Small intestine (tissue), 7 donors: ENCODE measurements around the gene HTR3B. TPM values are rescaled to one million over a fixed set of nuclear protein-coding genes. Genes with fewer than 3 reads are reported as not detected.
"Not testable (repeated sequence)": the region's sequence is repeated elsewhere in the genome, so short reads cannot be mapped to it uniquely, and the experiment has no call there.

ENCODE experiments used
- DNase-seq, 2 donors: peaks; one replicate each; pipeline versions ENCODE4 v3.0.0 to v3.0.0-alpha.2; 2013
- FAIRE-seq: peaks from 2 replicates; lab custom pipeline; 2012; peaks lifted over from hg19 to GRCh38; lab: Jason Lieb, UNC
- H3K27ac ChIP-seq, 3 donors: one replicate each; pipeline ENCODE4 v1.5.1; 2013; ENCODE audit warnings: low read length in 2 of 3, mild to moderate bottlenecking in 2 of 3, control low read depth in 1 of 3, inconsistent platforms in 1 of 3, low read depth in 1 of 3, moderate library complexity in 1 of 3
- H3K27me3 ChIP-seq, 3 donors: one replicate each; pipeline ENCODE4 v1.6.1; 2013; ENCODE audit warnings: low read length in 3 of 3, inconsistent platforms in 1 of 3; ENCODE audit not compliant: control insufficient read depth in 3 of 3, insufficient read depth in 3 of 3
- H3K36me3 ChIP-seq, 3 donors: one replicate each; pipeline ENCODE4 v1.6.1; 2013; ENCODE audit warnings: low read length in 3 of 3, inconsistent platforms in 1 of 3, low read depth in 1 of 3, mild to moderate bottlenecking in 1 of 3, moderate library complexity in 1 of 3; ENCODE audit not compliant: control insufficient read depth in 3 of 3, insufficient read depth in 2 of 3
- H3K4me1 ChIP-seq, 3 donors: one replicate each; pipeline ENCODE4 v1.6.1; 2013; ENCODE audit warnings: low read length in 2 of 3, inconsistent platforms in 1 of 3, low read depth in 1 of 3, mild to moderate bottlenecking in 1 of 3, moderate library complexity in 1 of 3; ENCODE audit not compliant: control insufficient read depth in 3 of 3, insufficient read depth in 2 of 3
- H3K4me3 ChIP-seq, 3 donors: one replicate each; pipeline ENCODE4 v1.5.1; 2013; ENCODE audit warnings: low read length in 3 of 3, control low read depth in 1 of 3, inconsistent platforms in 1 of 3, low read depth in 1 of 3, mild to moderate bottlenecking in 1 of 3, moderate library complexity in 1 of 3
- H3K9me3 ChIP-seq, 2 donors: one replicate each; pipeline ENCODE4 v1.6.1; 2013; ENCODE audit warnings: low read depth in 1 of 2, low read length in 1 of 2; ENCODE audit not compliant: control insufficient read depth in 2 of 2, insufficient read depth in 1 of 2
- WGBS, 3 donors: extraction: QIAGEN DNeasy Blood & Tissue Kit; methylation state at CpG; one replicate each; pipeline ENCODE4 v1.1.7; 2013; 5-methylcytosine and 5-hydroxymethylcytosine counted together
- polyA plus RNA-seq, 4 donors: library from polyadenylated mRNA; stranded (reverse) in 3 of 4; unstranded in 1 of 4; fragments of 200-250 nt in 3 of 4; fragments of 120-200 nt in 1 of 4; gene quantifications; one replicate each; pipeline versions ENCODE4 v1.2.1 to v1.2.3, GENCODE V29; 2013
- donor health status: healthy with polysubstance abuse.
- donor health status: control.
- donor health status: control.
- donor health status: Bipolar disorder and iron deficiency.
- donor health status: healthy.

HTR3B gene
- polyA plus RNA-seq, 4 donors, result 0.39 TPM; not detected in 3

DNA sequence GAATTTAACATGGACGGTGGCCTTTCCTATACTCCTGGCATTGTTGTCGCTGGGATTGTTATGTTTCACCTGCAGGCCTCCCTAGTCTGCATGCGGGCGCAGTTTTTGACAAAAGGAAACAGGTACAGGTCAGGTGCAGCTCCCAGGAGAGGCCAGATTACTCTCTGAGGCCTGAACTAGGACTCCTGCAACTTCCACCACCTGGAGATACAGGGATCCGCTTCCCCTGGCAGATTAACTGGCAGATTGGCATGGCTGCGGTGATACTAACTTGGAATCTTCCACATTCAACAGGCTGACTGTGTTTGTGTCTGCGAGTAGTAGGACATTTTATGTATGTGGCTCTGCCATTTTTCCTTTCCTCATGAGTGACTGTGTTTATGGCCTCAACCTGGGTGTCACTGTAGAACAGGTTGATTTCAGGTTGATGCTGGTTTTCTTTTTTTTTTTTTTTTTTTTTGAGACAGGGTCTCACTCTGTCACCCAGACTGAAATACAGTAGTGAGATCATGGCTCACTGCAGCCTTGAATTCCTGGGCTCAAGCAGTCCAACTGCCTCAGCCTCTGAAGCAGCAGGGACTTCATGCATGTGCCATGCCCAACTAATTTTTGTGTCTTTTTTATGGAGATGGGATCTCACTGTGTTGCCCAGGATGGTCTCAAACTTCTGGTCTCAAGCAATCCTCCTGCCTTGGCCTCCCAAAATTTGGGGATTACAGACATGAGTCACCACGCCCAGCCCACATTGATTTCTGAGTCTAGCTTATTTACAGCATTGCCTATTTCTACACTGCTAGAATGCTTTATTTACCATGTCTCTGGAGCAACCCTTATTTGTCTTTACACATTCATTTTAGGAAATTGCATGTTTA is 27.6 kb upstream of the HTR3B start:
- DNase-seq, result no peak
- FAIRE-seq, result no peak
- Histone ChIP-seq H3K36me3 (no peaks in the 10 kb centered on the region), H3K4me3 (no peak overlapping the region), H3K27ac (no peak overlapping the region), H3K4me1 (peaks cover 0 to 10% (median 0%) of the 10 kb centered on the region in 3 donors), H3K27me3 (no peaks in the 10 kb centered on the region), H3K9me3 (peaks cover 0 to 8% of the 10 kb centered on the region in 2 donors)
- WGBS, 3 donors, result 93 to 98% (median 98%) methylated on average over 8 of the region's 8 CpGs

DNA sequence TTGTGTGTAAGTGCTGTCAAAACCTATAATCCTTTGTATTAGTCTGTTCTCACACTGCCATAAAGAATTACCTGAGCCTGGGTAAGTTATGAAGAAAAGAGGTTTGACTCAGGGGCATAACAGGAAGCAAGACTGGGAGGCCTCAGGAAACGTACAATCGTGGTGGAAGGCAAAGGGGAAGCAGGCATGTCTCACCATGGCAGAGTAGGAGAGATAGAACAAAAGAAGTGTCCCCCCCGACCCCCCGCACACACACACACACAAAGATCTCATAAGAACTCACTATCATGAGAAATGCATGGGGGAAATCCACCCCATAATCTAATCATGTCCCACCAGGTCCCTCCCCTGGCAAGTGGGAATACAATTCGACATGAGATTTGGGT is 26.9 kb upstream of the HTR3B start:
- FAIRE-seq (no peak), DNase-seq (no peak)
- H3K4me3 ChIP-seq, result no peak overlapping the region
- H3K9me3 ChIP-seq, result peaks cover 0 to 8% of the 10 kb centered on the region in 2 donors
- peaks cover 0 to 10% (median 0%) of the 10 kb centered on the region in 3 donors for H3K4me1 ChIP-seq
- no peaks in the 10 kb centered on the region for H3K27me3 ChIP-seq
- H3K27ac ChIP-seq, result no peak overlapping the region
- H3K36me3 ChIP-seq, result no peaks in the 10 kb centered on the region
- 63 to 90% (median 75%) methylated on average over 5 of the region's 5 CpGs for WGBS, 3 donors

DNA sequence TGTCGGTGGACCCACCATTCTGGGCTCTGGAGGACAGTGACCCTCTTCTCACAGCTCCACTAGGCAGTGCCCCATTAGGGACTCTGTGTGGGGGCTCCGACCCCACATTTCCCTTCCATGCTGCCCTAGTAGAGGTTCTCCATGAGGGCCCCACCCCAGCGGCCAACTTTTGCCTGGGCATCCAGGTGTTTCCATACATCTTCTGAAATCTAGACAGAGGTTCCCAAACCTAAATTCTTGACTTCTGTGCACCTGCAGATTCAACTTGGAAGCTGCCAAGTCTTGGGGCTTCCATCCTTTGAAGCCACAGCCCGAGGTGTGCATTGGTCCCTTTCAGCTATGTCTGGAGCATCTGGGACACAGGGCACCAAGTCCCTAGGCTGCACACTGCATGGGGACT is 25.1 kb upstream of the HTR3B start:
- H3K27ac ChIP-seq, H3K4me3 ChIP-seq, H3K4me1 ChIP-seq, H3K27me3 ChIP-seq, H3K36me3 ChIP-seq, H3K9me3 ChIP-seq, DNase-seq, FAIRE-seq: not testable (repeated sequence)
- WGBS, 3 donors, result 94 to 97% (median 95%) methylated on average over 4 of the region's 4 CpGs

DNA sequence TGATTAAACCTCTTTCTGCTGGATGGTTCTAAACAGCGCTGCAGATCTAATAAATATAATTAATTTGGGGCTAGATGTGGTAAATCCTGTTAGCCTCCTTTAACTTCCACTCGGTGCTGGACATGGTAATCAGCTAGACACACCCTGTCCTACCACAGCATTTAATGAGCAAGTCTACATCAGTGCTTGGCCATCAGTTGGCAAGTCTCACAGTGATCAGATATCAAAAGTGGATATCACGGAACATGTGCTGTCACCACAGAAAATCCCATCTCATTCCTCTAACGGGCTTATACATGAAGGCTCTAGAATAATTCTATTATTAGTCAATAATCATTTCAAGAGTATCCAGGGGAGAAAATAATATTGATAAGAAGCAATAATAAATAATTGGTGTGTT is 23.6 kb upstream of the HTR3B start:
- FAIRE-seq, result no peak
- Histone ChIP-seq H3K4me1 (no peaks in the 10 kb centered on the region), H3K27ac (no peak overlapping the region), H3K9me3 (peaks cover 0 to 8% of the 10 kb centered on the region in 2 donors), H3K36me3 (no peaks in the 10 kb centered on the region), H3K27me3 (no peaks in the 10 kb centered on the region), H3K4me3 (no peak overlapping the region)
- no peak for DNase-seq
- WGBS, 3 donors, result 76 to 84% (median 77%) methylated on average over 4 of the region's 4 CpGs

DNA sequence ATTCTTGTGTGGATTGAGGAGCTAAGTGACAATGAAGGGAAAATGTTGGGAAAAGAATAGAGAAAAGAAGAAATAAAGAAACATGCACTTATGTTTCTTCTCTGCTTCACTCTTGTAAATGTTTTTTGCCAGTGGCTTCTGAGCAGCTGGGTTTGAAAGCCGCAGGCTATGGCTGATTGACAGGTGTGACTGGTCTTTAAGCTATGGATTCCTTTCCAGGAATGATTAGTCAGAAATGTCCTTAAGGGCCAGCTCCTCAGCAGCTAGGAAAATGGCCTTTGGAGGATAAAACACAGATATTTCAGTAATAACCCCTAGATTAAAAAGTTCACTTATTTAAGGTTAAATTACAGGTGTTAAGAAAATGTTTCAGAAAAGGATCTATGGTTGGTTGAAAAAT is 22.7 kb upstream of the HTR3B start:
- Histone ChIP-seq H3K27ac (no peak overlapping the region), H3K4me1 (no peaks in the 10 kb centered on the region)
- no peak for FAIRE-seq

DNA sequence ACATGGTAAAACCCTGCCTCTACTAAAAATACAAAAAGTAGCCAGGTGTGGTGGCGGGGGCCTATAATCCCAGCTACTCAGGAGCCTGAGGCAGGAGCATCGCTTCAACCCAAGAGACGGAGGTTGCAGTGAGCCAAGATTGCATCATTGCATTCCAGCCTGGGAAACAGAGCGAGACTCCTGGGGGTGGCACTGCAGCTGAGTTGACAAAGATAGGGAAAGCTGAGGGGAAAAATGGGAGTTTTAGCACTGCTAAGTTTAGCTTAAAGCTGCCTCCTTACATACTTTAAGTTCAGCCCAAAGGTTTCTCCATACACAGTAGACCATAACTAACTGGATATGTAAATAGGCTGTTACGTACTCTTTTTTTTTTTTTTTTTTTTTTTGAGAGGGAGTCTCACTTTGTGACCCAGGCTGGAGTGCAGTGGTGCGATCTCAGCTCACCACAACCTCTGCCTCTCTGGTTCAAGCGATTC is 20.2 kb upstream of the HTR3B start:
- H3K36me3 ChIP-seq, result no peaks in the 10 kb centered on the region
- H3K27ac ChIP-seq, result no peak overlapping the region
- no peaks in the 10 kb centered on the region for H3K4me1 ChIP-seq
- no peak for DNase-seq
- no peak for FAIRE-seq
- WGBS, 3 donors, result 78 to 90% (median 86%) methylated on average over 7 of the region's 7 CpGs
- no peaks in the 10 kb centered on the region for H3K27me3 ChIP-seq
- H3K9me3 ChIP-seq, result peaks cover 0 to 8% of the 10 kb centered on the region in 2 donors
- no peak overlapping the region for H3K4me3 ChIP-seq

More for the DNA sequence above, 22.7 kb upstream of the HTR3B start:
- Histone ChIP-seq H3K4me3 (no peak overlapping the region), H3K36me3 (no peaks in the 10 kb centered on the region), H3K27me3 (no peaks in the 10 kb centered on the region), H3K9me3 (peaks cover 0 to 8% of the 10 kb centered on the region in 2 donors)
- no peak for DNase-seq
- 64 to 77% (median 76%) methylated on average over 1 of the region's 1 CpG for WGBS, 3 donors

DNA sequence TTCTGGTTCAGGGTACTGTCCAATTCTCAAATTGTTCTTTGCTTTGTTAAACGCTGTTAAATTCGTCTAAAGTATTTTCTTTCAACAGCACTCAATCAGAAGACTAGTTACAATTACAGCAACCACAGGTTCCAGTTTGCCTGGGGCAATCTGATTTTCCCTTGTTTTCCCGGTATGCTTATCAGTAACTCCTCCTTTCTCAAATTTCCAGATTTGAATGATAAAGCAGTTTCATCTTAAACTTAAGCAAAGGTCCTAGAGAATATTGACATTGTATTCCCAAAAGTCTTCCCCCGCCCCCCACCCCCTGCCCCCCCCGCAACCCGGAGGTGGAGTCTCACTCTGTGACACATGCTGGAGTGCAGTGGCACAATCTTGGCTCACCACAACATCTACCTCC is 18.7 kb upstream of the HTR3B start:
- no peaks in the 10 kb centered on the region for H3K36me3 ChIP-seq
- no peaks in the 10 kb centered on the region for H3K9me3 ChIP-seq
- WGBS, 3 donors, result 43 to 77% (median 66%) methylated on average over 6 of the region's 6 CpGs
- DNase-seq (no peak), FAIRE-seq (no peak)
- H3K4me3 ChIP-seq, result no peak overlapping the region
- no peaks in the 10 kb centered on the region for H3K4me1 ChIP-seq
- H3K27ac ChIP-seq, result no peak overlapping the region
- H3K27me3 ChIP-seq, result no peaks in the 10 kb centered on the region

DNA sequence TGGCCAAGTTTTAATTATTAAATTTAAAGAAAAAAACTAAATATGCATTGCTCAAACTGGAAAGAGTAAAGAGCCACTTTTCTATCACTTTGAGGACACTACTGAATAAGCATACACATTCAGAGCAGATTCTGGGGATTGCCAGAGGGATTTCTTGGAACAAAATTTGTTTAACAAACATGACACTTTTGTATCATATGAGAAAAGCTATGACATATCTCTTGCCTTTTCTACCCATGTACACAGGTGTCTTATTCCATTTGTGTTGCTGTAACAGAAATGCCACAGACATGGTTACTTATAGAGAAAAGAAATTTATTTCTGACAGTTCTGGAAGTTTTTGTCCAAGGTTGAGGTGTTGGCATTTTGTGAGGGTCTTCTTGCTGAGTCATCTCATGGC is 15.7 kb upstream of the HTR3B start:
- FAIRE-seq (no peak), DNase-seq (no peak)
- Histone ChIP-seq H3K27me3 (no peaks in the 10 kb centered on the region), H3K27ac (no peak overlapping the region), H3K36me3 (no peaks in the 10 kb centered on the region), H3K9me3 (no peaks in the 10 kb centered on the region), H3K4me3 (no peak overlapping the region), H3K4me1 (no peaks in the 10 kb centered on the region)
